ENCODE data around the gene GTF2I.
"Not testable (repeated sequence)": the region's sequence is repeated elsewhere in the genome, so short reads cannot be mapped to it uniquely, and the experiment has no call there.

GTF2I gene

GRCh38 chr7:74690474-74690873, 33.0 kb downstream of the GTF2I start:
- no peak for TF ChIP-seq CTCF (IDR thresholded peaks at IDR 0.05; ENCODE audit: borderline replicate concordance, control extremely low read depth, extremely low read depth, insufficient read depth, missing control alignments)

GRCh38 chr7:74704419-74704818, 46.9 kb downstream of the GTF2I start:
- in situ Hi-C loops (cut with MboI; ENCODE audit: low sequenced_read_pairs, unreplicated experiment); DNase-seq (ENCODE audit: low spot score): not testable (repeated sequence)

More at GRCh38 chr7:74690474-74690873, 33.0 kb downstream of the GTF2I start:
- in situ Hi-C loops (cut with MboI; ENCODE audit: low sequenced_read_pairs, unreplicated experiment): no loop called here
- DNase-seq (ENCODE audit: low spot score): no peak

GRCh38 chr7:74707238-74707637, 49.7 kb downstream of the GTF2I start:
- in situ Hi-C loops (cut with MboI; ENCODE audit: low sequenced_read_pairs, unreplicated experiment): no loop called here
- DNase-seq (ENCODE audit: low spot score): no peak
- no peak for TF ChIP-seq CTCF (IDR thresholded peaks at IDR 0.05; ENCODE audit: borderline replicate concordance, control extremely low read depth, extremely low read depth, insufficient read depth, missing control alignments)

- in situ Hi-C loops (cut with MboI; ENCODE audit: low sequenced_read_pairs, unreplicated experiment): no loop called here
- no peak for TF ChIP-seq CTCF (IDR thresholded peaks at IDR 0.05; ENCODE audit: borderline replicate concordance, control extremely low read depth, extremely low read depth, insufficient read depth, missing control alignments)
- no peak for DNase-seq (ENCODE audit: low spot score)
These were observed 51.2 kb downstream of the GTF2I start for GRCh38 chr7:74708569-74709275.

GRCh38 chr7:74709880-74710671, 52.6 kb downstream of the GTF2I start:
- DNase-seq (ENCODE audit: low spot score): no peak
- in situ Hi-C loops (cut with MboI; ENCODE audit: low sequenced_read_pairs, unreplicated experiment): no loop called here
- TF ChIP-seq CTCF (IDR thresholded peaks at IDR 0.05; ENCODE audit: borderline replicate concordance, control extremely low read depth, extremely low read depth, insufficient read depth, missing control alignments): no peak

GRCh38 chr7:74713567-74713966, 56.0 kb downstream of the GTF2I start:
- no peak for TF ChIP-seq CTCF (IDR thresholded peaks at IDR 0.05; ENCODE audit: borderline replicate concordance, control extremely low read depth, extremely low read depth, insufficient read depth, missing control alignments)
- in situ Hi-C loops (cut with MboI; ENCODE audit: low sequenced_read_pairs, unreplicated experiment): no loop called here
- DNase-seq (ENCODE audit: low spot score): no peak

GRCh38 chr7:74717889-74718288, 60.4 kb downstream of the GTF2I start:
- DNase-seq (ENCODE audit: low spot score): no peak
- in situ Hi-C loops (cut with MboI; ENCODE audit: low sequenced_read_pairs, unreplicated experiment): no loop called here
- no peak for TF ChIP-seq CTCF (IDR thresholded peaks at IDR 0.05; ENCODE audit: borderline replicate concordance, control extremely low read depth, extremely low read depth, insufficient read depth, missing control alignments)

Data from GM13976 (cell line).